Activated CD8-positive, alpha-beta T cell treated with anti-CD3 and anti-CD28 coated beads for 36 hours (primary cell): ENCODE measurements around the gene GSS. TPM values are rescaled to one million over a fixed set of nuclear protein-coding genes. Genes with fewer than 3 reads are reported as not detected.

ENCODE experiments used
- ATAC-seq: fragments of 200-7000 bp; cut with Tn5 transposase; one replicate; pipeline ENCODE4 v1.10.0; 2021; ENCODE audit warnings: mild to moderate bottlenecking, moderate library complexity
- CTCF ChIA-PET: fragments of 350-600 bp; sonication (Branson Sonifier 250); formaldehyde crosslinking; loops from one replicate; lab custom pipeline; 2021; ENCODE audit warnings: antibody characterized with exemption; lab: Charles Lee
- POLR2A ChIA-PET: fragments of 350-600 bp; sonication (Branson Sonifier 250); formaldehyde crosslinking; loops from one replicate; lab custom pipeline; 2021; ENCODE audit warnings: antibody characterized with exemption; lab: Charles Lee
- DNase-seq: peaks from one replicate; pipeline ENCODE4 v3.0.0-alpha.2; 2020
- H3K27ac Mint-ChIP-seq: one replicate; pipeline ENCODE4 v1.8.0; 2021; ENCODE audit warnings: mild to moderate bottlenecking, mixed read lengths
- H3K27me3 Mint-ChIP-seq: one replicate; pipeline ENCODE4 v1.8.0; 2021; ENCODE audit warnings: mixed read lengths
- H3K36me3 Mint-ChIP-seq: one replicate; pipeline ENCODE4 v1.8.0; 2021; ENCODE audit warnings: low read depth, mixed read lengths
- H3K4me1 Mint-ChIP-seq: one replicate; pipeline ENCODE4 v1.8.0; 2021; ENCODE audit warnings: low read depth, mixed read lengths
- H3K4me3 Mint-ChIP-seq: one replicate; pipeline ENCODE4 v1.8.0; 2021; ENCODE audit warnings: mild to moderate bottlenecking, moderate library complexity, mixed read lengths
- H3K9me3 Mint-ChIP-seq: one replicate; pipeline ENCODE4 v1.8.0; 2021; ENCODE audit warnings: mixed read lengths
- intact Hi-C: fragments of 100-400 bp; cut with micrococcal nuclease; formaldehyde crosslinking; loops from one replicate; pipeline ENCODE4 v1.10.0; 2022
- total RNA-seq, 2 experiments: library from RNA; stranded (reverse); gene quantifications; one replicate each; pipeline ENCODE4 v1.2.3, GENCODE V29; 2021
- TF ChIP-seq, protein P1 (sequence below): fragments of 200-600 bp; IDR thresholded peaks from one replicate; pipeline ENCODE4 v1.8.0; 2022; ENCODE audit warnings: antibody characterized with exemption, mild to moderate bottlenecking

The GSS gene
- total RNA-seq, 2 experiments from 2014 or later, result 50.9 to 52.7 TPM

DNA sequence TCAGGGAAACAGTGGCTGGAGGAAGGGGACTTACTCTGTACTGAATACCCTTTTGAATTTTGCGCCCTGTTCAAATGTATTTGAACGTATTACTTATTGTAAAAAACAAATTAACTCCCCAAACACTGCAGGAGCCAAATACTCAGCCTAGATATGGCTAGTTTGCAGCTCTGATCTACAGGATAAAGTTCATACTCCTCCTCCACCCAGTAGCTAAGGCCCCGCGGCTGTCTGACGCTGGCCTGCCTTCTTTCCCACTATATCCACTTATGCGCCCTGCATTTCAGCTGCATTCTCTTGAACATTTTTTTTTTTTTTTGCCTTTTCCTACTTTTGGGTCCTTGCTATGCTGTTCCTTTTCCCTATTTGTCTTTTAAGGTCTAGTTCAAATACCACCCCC, 6.5 kb downstream of the GSS start:
- intact Hi-C loops, result no loop called here
- H3K27me3 Mint-ChIP-seq, result no peaks in the 10 kb centered on the region
- peaks cover 21% of the 10 kb centered on the region for H3K36me3 Mint-ChIP-seq
- DNase-seq, result no peak
- ChIA-PET CTCF (interaction anchor here (1.1 kb wide), 1 partner anchor 75 kb away, joined by 3 read pairs; no protein-coding TSS in a partner anchor), POLR2A (interaction anchor here (0.7 kb wide), 1 partner anchor 912 kb away, joined by 3 read pairs; no protein-coding TSS in a partner anchor)
- no peaks in the 10 kb centered on the region for H3K9me3 Mint-ChIP-seq
- H3K27ac Mint-ChIP-seq, result no peak overlapping the region
- peaks cover 14% of the 10 kb centered on the region for H3K4me1 Mint-ChIP-seq
- no peak for ATAC-seq
- no peak overlapping the region for H3K4me3 Mint-ChIP-seq
- TF ChIP-seq, protein P1, sequence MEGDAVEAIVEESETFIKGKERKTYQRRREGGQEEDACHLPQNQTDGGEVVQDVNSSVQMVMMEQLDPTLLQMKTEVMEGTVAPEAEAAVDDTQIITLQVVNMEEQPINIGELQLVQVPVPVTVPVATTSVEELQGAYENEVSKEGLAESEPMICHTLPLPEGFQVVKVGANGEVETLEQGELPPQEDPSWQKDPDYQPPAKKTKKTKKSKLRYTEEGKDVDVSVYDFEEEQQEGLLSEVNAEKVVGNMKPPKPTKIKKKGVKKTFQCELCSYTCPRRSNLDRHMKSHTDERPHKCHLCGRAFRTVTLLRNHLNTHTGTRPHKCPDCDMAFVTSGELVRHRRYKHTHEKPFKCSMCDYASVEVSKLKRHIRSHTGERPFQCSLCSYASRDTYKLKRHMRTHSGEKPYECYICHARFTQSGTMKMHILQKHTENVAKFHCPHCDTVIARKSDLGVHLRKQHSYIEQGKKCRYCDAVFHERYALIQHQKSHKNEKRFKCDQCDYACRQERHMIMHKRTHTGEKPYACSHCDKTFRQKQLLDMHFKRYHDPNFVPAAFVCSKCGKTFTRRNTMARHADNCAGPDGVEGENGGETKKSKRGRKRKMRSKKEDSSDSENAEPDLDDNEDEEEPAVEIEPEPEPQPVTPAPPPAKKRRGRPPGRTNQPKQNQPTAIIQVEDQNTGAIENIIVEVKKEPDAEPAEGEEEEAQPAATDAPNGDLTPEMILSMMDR, result no peak

DNA sequence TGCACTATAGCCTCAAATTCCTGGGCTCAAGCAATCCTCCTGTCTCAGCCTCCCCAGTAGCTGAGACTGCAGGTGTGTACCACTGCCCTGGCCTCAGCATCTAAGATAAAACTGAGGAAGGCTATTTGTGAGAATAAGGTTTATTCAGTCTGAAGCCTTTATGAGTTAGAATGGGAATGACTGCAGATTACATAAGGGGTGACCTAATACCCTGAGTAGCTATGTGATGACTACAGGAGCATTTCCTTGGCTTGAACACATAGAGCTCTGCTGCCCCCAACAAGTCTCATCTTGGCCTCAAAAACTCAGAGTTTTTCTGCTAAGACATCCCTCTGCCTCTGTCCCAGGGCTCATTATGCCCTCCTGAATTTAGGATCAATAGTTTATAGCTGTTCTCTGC, 7.6 kb downstream of the GSS start:
- Mint-ChIP-seq H3K27me3 (no peaks in the 10 kb centered on the region), H3K4me1 (peaks cover 9% of the 10 kb centered on the region), H3K9me3 (no peaks in the 10 kb centered on the region), H3K36me3 (peaks cover 27% of the 10 kb centered on the region), H3K4me3 (no peak overlapping the region), H3K27ac (no peak overlapping the region)
- POLR2A ChIA-PET, result interaction anchor here (1.0 kb wide), 1 partner anchor 9 kb away, joined by 3 read pairs; no protein-coding TSS in a partner anchor
- DNase-seq (no peak), ATAC-seq (no peak)
- intact Hi-C loops, result no loop called here
- CTCF ChIA-PET, result no interaction called here
- TF ChIP-seq, protein P1, result no peak

DNA sequence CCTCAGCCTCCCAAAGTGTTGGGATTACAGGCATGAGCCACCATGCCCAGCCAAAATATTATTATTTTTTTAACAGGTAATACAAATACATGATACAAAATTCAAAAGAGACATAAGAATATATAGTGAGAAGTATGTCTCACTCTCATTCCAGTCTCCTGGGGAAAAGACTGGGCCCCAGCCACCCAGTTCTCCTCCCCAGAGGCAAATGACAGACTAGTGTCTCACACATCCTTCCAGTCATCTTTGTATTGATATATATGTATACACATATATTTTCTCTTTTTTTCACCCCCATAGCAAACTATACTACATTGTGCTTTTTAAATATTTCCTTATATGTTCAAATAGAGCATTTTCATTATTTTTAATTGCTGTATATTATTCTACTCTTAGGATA, 8.3 kb downstream of the GSS start:
- ChIA-PET POLR2A (no interaction called here), CTCF (no interaction called here)
- H3K27ac Mint-ChIP-seq, result no peak overlapping the region
- TF ChIP-seq, protein P1, result no peak
- peaks cover 27% of the 10 kb centered on the region for H3K36me3 Mint-ChIP-seq
- H3K4me1 Mint-ChIP-seq, result peaks cover 6% of the 10 kb centered on the region
- DNase-seq (no peak), ATAC-seq (no peak)
- H3K27me3 Mint-ChIP-seq, result no peaks in the 10 kb centered on the region
- intact Hi-C loops, result no loop called here
- no peaks in the 10 kb centered on the region for H3K9me3 Mint-ChIP-seq
- no peak overlapping the region for H3K4me3 Mint-ChIP-seq

DNA sequence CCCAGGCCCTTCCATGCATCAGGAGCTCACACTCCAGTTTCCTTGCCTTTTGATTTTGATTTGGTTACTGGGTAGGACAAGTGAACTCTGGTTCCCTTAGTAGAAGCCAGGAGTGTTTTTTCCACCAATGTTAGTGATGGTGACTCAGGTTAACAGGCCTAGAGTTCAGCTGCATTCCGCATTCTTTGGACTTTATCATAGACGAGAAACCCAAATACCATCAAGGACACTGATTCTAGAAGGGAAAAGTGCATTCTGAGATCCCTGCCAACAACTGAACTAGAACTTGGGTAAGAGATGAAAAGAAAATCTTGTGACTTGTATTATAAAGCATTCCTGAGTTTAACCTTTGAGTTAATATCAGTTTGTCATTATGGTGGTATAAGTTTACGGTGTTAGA, 8.9 kb downstream of the GSS start:
- ChIA-PET CTCF (interaction anchor here (0.8 kb wide), 1 partner anchor 9 kb away, joined by 3 read pairs; the partner anchor contains the start of genes GSS and MYH7B), POLR2A (no interaction called here)
- H3K27ac Mint-ChIP-seq, result no peak overlapping the region
- no peak overlapping the region for H3K4me3 Mint-ChIP-seq
- intact Hi-C loops, result no loop called here
- H3K27me3 Mint-ChIP-seq, result no peaks in the 10 kb centered on the region
- DNase-seq (no peak), ATAC-seq (no peak)
- peaks cover 6% of the 10 kb centered on the region for H3K4me1 Mint-ChIP-seq
- TF ChIP-seq, protein P1, result no peak
- peaks cover 27% of the 10 kb centered on the region for H3K36me3 Mint-ChIP-seq
- H3K9me3 Mint-ChIP-seq, result no peaks in the 10 kb centered on the region

DNA sequence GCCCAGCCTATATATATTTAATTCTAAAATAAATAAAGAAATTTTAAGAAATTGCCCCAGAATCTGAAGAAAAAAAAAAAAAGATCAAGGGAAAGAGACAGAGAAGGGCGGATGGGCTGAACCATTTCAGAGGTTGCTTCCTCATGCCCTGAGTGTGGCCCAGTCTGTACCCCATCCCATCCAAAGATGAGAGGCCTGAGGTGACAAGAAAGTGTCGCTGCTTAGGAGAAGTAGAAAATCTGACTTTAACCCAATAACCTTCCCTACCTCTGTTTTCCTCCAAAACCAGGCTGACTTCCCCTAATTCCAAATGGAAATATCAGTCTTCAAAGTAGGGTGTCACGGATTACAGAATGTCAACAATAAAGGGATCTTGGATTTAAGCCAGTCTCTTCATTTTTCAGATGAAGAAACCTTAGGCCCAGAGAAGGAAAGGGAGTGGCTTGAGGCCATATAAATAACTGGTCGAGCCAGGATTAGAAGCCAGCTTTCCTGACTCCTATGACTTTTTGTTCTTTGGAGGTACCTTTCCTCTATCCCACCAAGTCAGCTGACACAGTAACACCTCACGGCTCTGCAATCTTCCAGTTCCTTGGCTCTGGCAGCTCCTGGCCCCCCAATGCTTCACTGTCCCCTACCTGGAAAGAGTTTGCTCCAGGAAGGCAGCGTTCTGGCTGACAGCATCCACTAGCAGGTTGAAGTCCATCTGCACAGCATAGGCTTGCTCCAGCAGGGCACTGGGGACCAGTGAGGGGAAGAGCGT, 10.1 kb downstream of the GSS start:
- ChIA-PET POLR2A (interaction anchor here (1.2 kb wide), 1 partner anchor 29 kb away, joined by 3 read pairs; no protein-coding TSS in a partner anchor), CTCF (no interaction called here)
- ATAC-seq, result no peak
- no peak overlapping the region for H3K4me3 Mint-ChIP-seq
- intact Hi-C loops, result no loop called here
- H3K4me1 Mint-ChIP-seq, result peaks cover 6% of the 10 kb centered on the region
- no peaks in the 10 kb centered on the region for H3K27me3 Mint-ChIP-seq
- TF ChIP-seq, protein P1, result no peak
- no peaks in the 10 kb centered on the region for H3K9me3 Mint-ChIP-seq
- peaks cover 29% of the 10 kb centered on the region for H3K36me3 Mint-ChIP-seq
- DNase-seq, result no peak
- H3K27ac Mint-ChIP-seq, result no peak overlapping the region
